Neural progenitor cell (in vitro differentiated cells): ENCODE data around the gene MRTFB. TPM values are rescaled to one million over a fixed set of nuclear protein-coding genes. Genes with fewer than 3 reads are reported as not detected.
A peak's percentile ranks its signal among the peaks of the same experiment; 100 is the strongest.

Experiments used
- DNase-seq: peaks from one replicate; pipeline ENCODE4 v3.0.0-alpha.2; 2016; ENCODE audit warnings: low spot score
- H2AFZ ChIP-seq: fragments of 200-600 bp; sonication (generic); replicated peaks from 2 replicates; pipeline ENCODE4 v1.6.1; 2016; ENCODE audit warnings: antibody characterized with exemption
- H3F3A ChIP-seq: fragments of 200-600 bp; sonication (generic); 2 replicates; pipeline ENCODE4 v1.6.1; 2016; ENCODE audit warnings: antibody characterized with exemption, low read depth
- H3K27ac ChIP-seq: fragments of 200-600 bp; sonication (generic); 2 replicates; pipeline ENCODE4 v1.5.1; 2016; ENCODE audit warnings: mild to moderate bottlenecking
- H3K27me3 ChIP-seq: fragments of 200-600 bp; sonication (generic); 2 replicates; pipeline ENCODE4 v1.6.1; 2016; ENCODE audit warnings: mild to moderate bottlenecking, moderate library complexity
- H3K36me3 ChIP-seq: fragments of 200-600 bp; sonication (generic); 2 replicates; pipeline ENCODE4 v1.5.1; 2016
- H3K4me1 ChIP-seq: fragments of 200-600 bp; sonication (generic); 2 replicates; pipeline ENCODE4 v1.6.1; 2016; ENCODE audit warnings: mixed run types
- H3K4me2 ChIP-seq: fragments of 200-600 bp; sonication (generic); 2 replicates; pipeline ENCODE4 v1.6.1; 2016
- H3K4me3 ChIP-seq: fragments of 200-600 bp; sonication (generic); 2 replicates; pipeline ENCODE4 v1.5.1; 2016
- H3K79me2 ChIP-seq: fragments of 200-600 bp; sonication (generic); 2 replicates; pipeline ENCODE4 v1.6.1; 2016; ENCODE audit warnings: low read depth
- H3K9ac ChIP-seq: fragments of 200-600 bp; sonication (generic); 2 replicates; pipeline ENCODE4 v1.6.1; 2016
- H3K9me3 ChIP-seq: fragments of 200-600 bp; sonication (generic); 2 replicates; pipeline ENCODE4 v1.5.1; 2016; ENCODE audit warnings: low read depth
- H4K20me1 ChIP-seq: fragments of 200-600 bp; sonication (generic); 2 replicates; pipeline ENCODE4 v1.6.1; 2016; ENCODE audit warnings: low read depth
- H3K27ac Mint-ChIP-seq: 3 replicates; pipeline ENCODE4 v1.8.0; 2021; ENCODE audit warnings: mixed read lengths
- H3K27me3 Mint-ChIP-seq: 2 replicates; pipeline ENCODE4 v1.8.0; 2022; ENCODE audit warnings: low read depth, mild to moderate bottlenecking, inconsistent platforms, moderate library complexity, mixed read lengths; ENCODE audit not compliant: insufficient read depth
- H3K36me3 Mint-ChIP-seq: 3 replicates; pipeline ENCODE4 v1.8.0; 2021; ENCODE audit warnings: mixed read lengths
- H3K4me1 Mint-ChIP-seq: 3 replicates; pipeline ENCODE4 v1.8.0; 2021; ENCODE audit warnings: mixed read lengths
- H3K4me3 Mint-ChIP-seq: 3 replicates; pipeline ENCODE4 v1.8.0; 2021; ENCODE audit warnings: mild to moderate bottlenecking, moderate library complexity, mixed read lengths
- H3K9me3 Mint-ChIP-seq: 3 replicates; pipeline ENCODE4 v1.8.0; 2020; ENCODE audit warnings: mixed read lengths
- CTCF ChIP-seq: fragments of 200-600 bp; sonication (generic); IDR thresholded peaks from 2 replicates; pipeline ENCODE4 v1.5.1; 2017; ENCODE audit warnings: antibody characterized with exemption, mild to moderate bottlenecking
- EZH2 ChIP-seq: fragments of 200-600 bp; sonication (generic); IDR thresholded peaks from 2 replicates; pipeline ENCODE4 v1.6.1; 2017; ENCODE audit warnings: antibody characterized with exemption, mild to moderate bottlenecking, moderate library complexity
- EZH2phosphoT487 ChIP-seq: fragments of 200-600 bp; sonication (generic); IDR thresholded peaks from 2 replicates; pipeline ENCODE4 v1.6.1; 2017; ENCODE audit warnings: antibody characterized with exemption
- total RNA-seq: library from RNA; depleted of rRNA; stranded (reverse); fragments of >200 nt; gene quantifications from 2 replicates; pipeline ENCODE4 v1.2.3, GENCODE V29; 2015; ENCODE audit warnings: low replicate concordance

The MRTFB gene
- total RNA-seq, 1 donor from 2014 or later, result 26.8 TPM

GRCh38 chr16:14193316-14193871 is 122.3 kb downstream of the MRTFB start:
- DNase-seq, result no peak

GRCh38 chr16:14194721-14195120 is 123.6 kb downstream of the MRTFB start:
- H3K36me3 ChIP-seq, result peaks cover 5% of the 10 kb centered on the region
- Mint-ChIP-seq H3K4me1 (peaks cover 40% of the 10 kb centered on the region), H3K27ac (peak overlapping the region; percentile 13), H3K4me3 (no peak overlapping the region), H3K27me3 (no peaks in the 10 kb centered on the region), H3K9me3 (no peaks in the 10 kb centered on the region), H3K36me3 (no peaks in the 10 kb centered on the region)
- no peak overlapping the region for H3K9ac ChIP-seq
- no peak for DNase-seq
- H3K4me3 ChIP-seq, result no peak overlapping the region
- H3K4me1 ChIP-seq, result no peaks in the 10 kb centered on the region
- H3K9me3 ChIP-seq, result no peaks in the 10 kb centered on the region
- H3K27ac ChIP-seq, result no peak overlapping the region
- no peaks in the 10 kb centered on the region for H3K27me3 ChIP-seq
- H3K4me2 ChIP-seq, result no peak overlapping the region
- no peak for TF ChIP-seq CTCF
- TF ChIP-seq EZH2, result no peak
- no peak for TF ChIP-seq EZH2phosphoT487
- H4K20me1 ChIP-seq, result peaks cover 13% of the 10 kb centered on the region
- H3K79me2 ChIP-seq, result no peaks in the 10 kb centered on the region
- no peaks in the 10 kb centered on the region for H3F3A ChIP-seq
- no peak overlapping the region for H2AFZ ChIP-seq

More at GRCh38 chr16:14193316-14193871, 122.3 kb downstream of the MRTFB start:
- H3K36me3 ChIP-seq, result peaks cover 5% of the 10 kb centered on the region
- H3K36me3 Mint-ChIP-seq, result no peaks in the 10 kb centered on the region
- H3K27me3 ChIP-seq, result no peaks in the 10 kb centered on the region
- H3K4me3 Mint-ChIP-seq, result no peak overlapping the region
- H3K9me3 ChIP-seq, result no peaks in the 10 kb centered on the region
- no peak overlapping the region for H3K4me2 ChIP-seq
- H3K9me3 Mint-ChIP-seq, result no peaks in the 10 kb centered on the region
- no peaks in the 10 kb centered on the region for H3F3A ChIP-seq
- H3K4me1 ChIP-seq, result no peaks in the 10 kb centered on the region
- TF ChIP-seq EZH2, result no peak
- no peak for TF ChIP-seq EZH2phosphoT487
- TF ChIP-seq CTCF, result no peak
- peaks cover 13% of the 10 kb centered on the region for H4K20me1 ChIP-seq
- no peak overlapping the region for H2AFZ ChIP-seq
- no peak overlapping the region for H3K27ac Mint-ChIP-seq
- H3K4me3 ChIP-seq, result no peak overlapping the region
- no peak overlapping the region for H3K9ac ChIP-seq
- no peaks in the 10 kb centered on the region for H3K27me3 Mint-ChIP-seq
- H3K4me1 Mint-ChIP-seq, result peaks cover 40% of the 10 kb centered on the region
- no peak overlapping the region for H3K27ac ChIP-seq
- H3K79me2 ChIP-seq, result no peaks in the 10 kb centered on the region

GRCh38 chr16:14196011-14196410 is 124.9 kb downstream of the MRTFB start:
- Histone ChIP-seq H3K27ac (no peak overlapping the region), H3K79me2 (no peaks in the 10 kb centered on the region), H4K20me1 (peaks cover 13% of the 10 kb centered on the region), H3K9ac (no peak overlapping the region), H3K36me3 (peaks cover 5% of the 10 kb centered on the region), H3K4me3 (no peak overlapping the region), H3F3A (no peaks in the 10 kb centered on the region), H3K4me1 (no peaks in the 10 kb centered on the region), H2AFZ (no peak overlapping the region), H3K9me3 (no peaks in the 10 kb centered on the region), H3K4me2 (no peak overlapping the region), H3K27me3 (no peaks in the 10 kb centered on the region)
- H3K4me3 Mint-ChIP-seq, result no peak overlapping the region
- H3K4me1 Mint-ChIP-seq, result peaks cover 38% of the 10 kb centered on the region
- no peaks in the 10 kb centered on the region for H3K9me3 Mint-ChIP-seq
- DNase-seq, result no peak
- no peak overlapping the region for H3K27ac Mint-ChIP-seq
- TF ChIP-seq EZH2 (no peak), EZH2phosphoT487 (no peak), CTCF (no peak)
- H3K36me3 Mint-ChIP-seq, result no peaks in the 10 kb centered on the region
- H3K27me3 Mint-ChIP-seq, result no peaks in the 10 kb centered on the region
